GM12878 (cell line): ENCODE results near the gene TAS2R9. TPM values are rescaled to one million over a fixed set of nuclear protein-coding genes. Genes with fewer than 3 reads are reported as not detected.

Experiments
- ATAC-seq: fragments of 200-7000 bp; cut with Tn5 transposase; 3 replicates; pipeline ENCODE4 v1.9.1; 2020; ENCODE audit warnings: mild to moderate bottlenecking, moderate library complexity
- BruUV-seq: library from RNA; stranded (reverse); fragments of 400-500 nt; replicated peaks from 2 replicates; lab custom pipeline; 2021; lab: Mats Ljungman, UMichigan
- CTCF ChIA-PET: fragments of 300-600 bp; sonication (Branson Sonifier 250); formaldehyde crosslinking; extraction: SDS; loops from one replicate; lab custom pipeline; 2021; ENCODE audit warnings: inconsistent platforms; lab: Yijun Ruan, JAX
- POLR2A ChIA-PET: fragments of 350-600 bp; formaldehyde crosslinking; extraction: SDS; loops from one replicate; lab custom pipeline; 2021; ENCODE audit warnings: inconsistent platforms; lab: Charles Lee
- RAD21 ChIA-PET: fragments of 300-600 bp; sonication (Branson Sonifier 250); formaldehyde crosslinking; loops from one replicate; lab custom pipeline; 2023; ENCODE audit warnings: antibody characterized with exemption; ENCODE audit not compliant: unreplicated experiment; lab: Charles Lee
- SMC1A ChIA-PET: fragments of 300-600 bp; sonication (Branson Sonifier 250); formaldehyde crosslinking; loops from one replicate; lab custom pipeline; 2023; ENCODE audit not compliant: unreplicated experiment, uncharacterized antibody; lab: Charles Lee
- DNase-seq: peaks from one replicate; pipeline ENCODE4 v3.0.0-alpha.2; 2011; ENCODE audit warnings: low read depth, low spot score
- FAIRE-seq: peaks from 3 replicates; lab custom pipeline; 2011; peaks lifted over from hg19 to GRCh38; lab: Jason Lieb, UNC
- H2AFZ ChIP-seq: 2 replicates; pipeline ENCODE4 v1.6.0; 2011; ENCODE audit warnings: low read depth, low read length, control low read depth; ENCODE audit not compliant: control insufficient read depth
- H3K27ac ChIP-seq: 2 replicates; pipeline ENCODE4 v1.5.1; 2011; ENCODE audit warnings: control low read depth; ENCODE audit not compliant: control insufficient read depth, insufficient read depth
- H3K27me3 ChIP-seq, 2 experiments: replicated peaks in 1 of 2; 2 replicates each; pipeline versions ENCODE4 v1.6.0 to v1.6.1; 2011; ENCODE audit warnings: low read length in 1 of 2; ENCODE audit not compliant: control insufficient read depth in 2 of 2, insufficient read depth in 2 of 2
- H3K36me3 ChIP-seq, 2 experiments: 2 replicates each; pipeline ENCODE4 v1.5.1; 2011; ENCODE audit warnings: low read length in 1 of 2; ENCODE audit not compliant: control insufficient read depth in 2 of 2, insufficient read depth in 2 of 2
- H3K4me1 ChIP-seq: 2 replicates; pipeline ENCODE4 v1.6.1; 2011; ENCODE audit warnings: mild to moderate bottlenecking, low read length, moderate library complexity, mixed read lengths; ENCODE audit not compliant: control insufficient read depth, insufficient read depth
- H3K4me2 ChIP-seq: 2 replicates; pipeline ENCODE4 v1.6.0; 2011; ENCODE audit warnings: control low read depth; ENCODE audit not compliant: control insufficient read depth, insufficient read depth
- H3K4me3 ChIP-seq: fragments of 200-600 bp; sonication (generic); 2 replicates; pipeline ENCODE4 v1.5.1; 2016
- H3K79me2 ChIP-seq: 2 replicates; pipeline ENCODE4 v1.6.0; 2011; ENCODE audit warnings: low read length; ENCODE audit not compliant: control insufficient read depth, insufficient read depth
- H3K9ac ChIP-seq: 2 replicates; pipeline ENCODE4 v1.8.0; 2011; ENCODE audit warnings: low read length, control low read depth, mixed read lengths; ENCODE audit not compliant: control insufficient read depth, insufficient read depth
- H3K9me3 ChIP-seq: replicated peaks from 3 replicates; pipeline ENCODE4 v1.5.1; 2011; ENCODE audit warnings: mild to moderate bottlenecking, low read length; ENCODE audit not compliant: control insufficient read depth, insufficient read depth
- H4K20me1 ChIP-seq: 2 replicates; pipeline ENCODE4 v1.6.0; 2011; ENCODE audit not compliant: control insufficient read depth, insufficient read depth
- BACH1 ChIP-seq: fragments of 450-650 bp; IDR thresholded peaks from 2 replicates; pipeline ENCODE4 v1.6.1; 2017; ENCODE audit warnings: mild to moderate bottlenecking, borderline replicate concordance
- CREM ChIP-seq: IDR thresholded peaks from 2 replicates; pipeline ENCODE4 v1.6.1; 2014; ENCODE audit warnings: antibody characterized with exemption, low read depth
- ETV6 ChIP-seq, 2 experiments: fragments of 450-650 bp in 1 of 2; IDR thresholded peaks in 1 of 2; conservative IDR thresholded peaks in 1 of 2; 2 replicates each; pipeline ENCODE4 v1.6.1; 2014; ENCODE audit warnings: antibody characterized with exemption in 1 of 2, borderline replicate concordance in 1 of 2, low read depth in 1 of 2, mild to moderate bottlenecking in 1 of 2, moderate library complexity in 1 of 2
- FOS ChIP-seq: IDR thresholded peaks from 3 replicates; pipeline ENCODE4 v1.6.1; 2011; ENCODE audit warnings: borderline replicate concordance; ENCODE audit not compliant: insufficient read length; ENCODE audit errors: extremely low read depth
- FOXK2 ChIP-seq: fragments of 450-650 bp; IDR thresholded peaks from 2 replicates; pipeline ENCODE4 v1.6.1; 2017; ENCODE audit warnings: mild to moderate bottlenecking, moderate library complexity
- JUND ChIP-seq: IDR thresholded peaks from 2 replicates; pipeline ENCODE4 v1.6.1; 2012; ENCODE audit warnings: low read depth, mild to moderate bottlenecking, low read length, improper control_type of control experiment, moderate library complexity
- MXI1 ChIP-seq: fragments of 150-350 bp; IDR thresholded peaks from 2 replicates; pipeline ENCODE4 v1.6.1; 2011; ENCODE audit warnings: low read depth, mild to moderate bottlenecking, inconsistent platforms, low read length, improper control_type of control experiment
- RUNX3 ChIP-seq: IDR thresholded peaks from 2 replicates; pipeline ENCODE4 v1.6.1; 2012; ENCODE audit warnings: low read length, inconsistent platforms
- STAT1 ChIP-seq: fragments of 450-650 bp; conservative IDR thresholded peaks from 2 replicates; pipeline ENCODE4 v1.6.1; 2014; ENCODE audit warnings: antibody characterized with exemption, mild to moderate bottlenecking
- SUZ12 ChIP-seq: fragments of 200-600 bp; sonication (generic); IDR thresholded peaks from one replicate; pipeline ENCODE4 v1.6.1; 2018; ENCODE audit warnings: antibody characterized with exemption, mild to moderate bottlenecking; ENCODE audit not compliant: unreplicated experiment
- TARDBP ChIP-seq: IDR thresholded peaks from 2 replicates; pipeline ENCODE4 v1.6.1; 2016; ENCODE audit warnings: borderline replicate concordance
- TBL1XR1 ChIP-seq: IDR thresholded peaks from 2 replicates; pipeline ENCODE4 v1.6.1; 2012; ENCODE audit warnings: low read depth, low read length, improper control_type of control experiment
- TCF3 ChIP-seq: IDR thresholded peaks from 2 replicates; pipeline ENCODE4 v1.6.1; 2012; ENCODE audit warnings: low read depth, mild to moderate bottlenecking, low read length, borderline replicate concordance; ENCODE audit not compliant: insufficient read depth
- ZNF274 ChIP-seq: IDR thresholded peaks from one replicate; pipeline ENCODE4 v1.8.0; 2011; ENCODE audit not compliant: insufficient read length, insufficient read depth
- WGBS: methylation state at CpG from one replicate; pipeline ENCODE4 v1.1.6; 2016; ENCODE audit warnings: low lambda C conversion rate; ENCODE audit not compliant: insufficient replicate concordance, insufficient coverage; ENCODE audit errors: missing lambda C conversion rate; 5-methylcytosine and 5-hydroxymethylcytosine counted together
- in situ Hi-C: fragments of 300-500 bp; cut with MboI; formaldehyde crosslinking; loops from 9 replicates; pipeline ENCODE4 v1.14.3; 2018; ENCODE audit warnings: mixed read lengths
- intact Hi-C: fragments of 100-400 bp; cut with micrococcal nuclease; formaldehyde crosslinking; loops from one replicate; pipeline ENCODE4 v1.14.2; 2022; ENCODE audit not compliant: unreplicated experiment
- polyA plus RNA-seq, 11 experiments: library from polyadenylated mRNA; depleted of rRNA in 4 of 11; unstranded in 6 of 11; stranded (reverse) in 5 of 11; fragments of >200 nt; fragmentation: Nextera tagmentation in 4 of 11; fragmentation: Illumina TruSeq in 1 of 11; extraction: Ambion mirVana in 4 of 11; extraction: Trizol in 1 of 11; gene quantifications; 1 replicate in 1 of 11; 2 replicates in 10 of 11; pipeline versions ENCODE4 v1.2.1 to v1.2.3, GENCODE V29; 2011 to 2016; ENCODE audit warnings: inconsistent platforms in 2 of 11, missing spikeins in 2 of 11, low read depth in 1 of 11
- total RNA-seq, 4 experiments: library from RNA; depleted of rRNA in 3 of 4; stranded (reverse); fragments of >200 nt in 3 of 4; fragmentation: Illumina TruSeq in 1 of 4; extraction: Trizol in 1 of 4; gene quantifications; 2 replicates each; pipeline versions ENCODE4 v1.2.1 to v1.2.3, GENCODE V29; 2013 to 2021
- TF ChIP-seq, protein P1 (sequence below): IDR thresholded peaks from 2 replicates; pipeline ENCODE4 v1.6.1; 2011; ENCODE audit warnings: low read depth, mild to moderate bottlenecking, low read length, moderate library complexity, borderline replicate concordance; ENCODE audit errors: extremely low read depth
- TF ChIP-seq, protein P2 (sequence below): fragments of 450-650 bp; IDR thresholded peaks from 2 replicates; pipeline ENCODE4 v1.6.1; 2017; ENCODE audit warnings: low read depth, mild to moderate bottlenecking, moderate library complexity

TAS2R9 gene
- total and polyA plus RNA-seq, 10 of the 15 experiments (the other 5 are each of a cell fraction or from before 2014, with no cell fraction given), result 0.08 to 0.13 TPM; not detected in 8

DNA sequence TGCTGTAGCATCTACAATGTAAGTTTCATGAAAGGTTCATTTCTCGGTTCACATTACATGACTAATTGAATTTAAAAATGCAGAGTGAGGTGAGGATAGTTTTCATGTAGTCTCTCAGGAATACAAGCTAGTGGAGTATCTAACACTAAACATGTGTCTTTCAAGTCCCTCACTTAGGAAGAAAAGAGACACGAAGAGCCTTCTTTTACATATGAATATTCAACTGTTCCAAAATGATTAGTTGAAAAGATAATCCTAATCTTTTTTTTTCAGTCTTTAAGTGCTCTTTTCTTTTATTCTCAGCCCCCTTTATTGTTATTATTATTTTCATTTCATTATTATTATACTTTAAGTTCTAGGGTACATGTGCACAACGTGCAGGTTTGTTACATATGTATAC, 28.5 kb upstream of the TAS2R9 start:
- H3K36me3 ChIP-seq, result no peaks in the 10 kb centered on the region
- TF ChIP-seq, protein P1, sequence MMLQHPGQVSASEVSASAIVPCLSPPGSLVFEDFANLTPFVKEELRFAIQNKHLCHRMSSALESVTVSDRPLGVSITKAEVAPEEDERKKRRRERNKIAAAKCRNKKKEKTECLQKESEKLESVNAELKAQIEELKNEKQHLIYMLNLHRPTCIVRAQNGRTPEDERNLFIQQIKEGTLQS, result no peak
- no peak for TF ChIP-seq BACH1
- TF ChIP-seq, protein P2, sequence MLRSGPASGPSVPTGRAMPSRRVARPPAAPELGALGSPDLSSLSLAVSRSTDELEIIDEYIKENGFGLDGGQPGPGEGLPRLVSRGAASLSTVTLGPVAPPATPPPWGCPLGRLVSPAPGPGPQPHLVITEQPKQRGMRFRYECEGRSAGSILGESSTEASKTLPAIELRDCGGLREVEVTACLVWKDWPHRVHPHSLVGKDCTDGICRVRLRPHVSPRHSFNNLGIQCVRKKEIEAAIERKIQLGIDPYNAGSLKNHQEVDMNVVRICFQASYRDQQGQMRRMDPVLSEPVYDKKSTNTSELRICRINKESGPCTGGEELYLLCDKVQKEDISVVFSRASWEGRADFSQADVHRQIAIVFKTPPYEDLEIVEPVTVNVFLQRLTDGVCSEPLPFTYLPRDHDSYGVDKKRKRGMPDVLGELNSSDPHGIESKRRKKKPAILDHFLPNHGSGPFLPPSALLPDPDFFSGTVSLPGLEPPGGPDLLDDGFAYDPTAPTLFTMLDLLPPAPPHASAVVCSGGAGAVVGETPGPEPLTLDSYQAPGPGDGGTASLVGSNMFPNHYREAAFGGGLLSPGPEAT, result no peak
- TF ChIP-seq TCF3, result no peak
- TF ChIP-seq FOXK2, result no peak
- no peak for TF ChIP-seq JUND
- no peak for TF ChIP-seq FOS
- no peak for TF ChIP-seq TBL1XR1
- TF ChIP-seq ETV6 (conservative IDR thresholded peaks at IDR 0.05 in 1 of 2, IDR thresholded peaks at IDR 0.05 in 1 of 2; ENCODE audit: borderline replicate concordance in 1 of 2, low read depth in 1 of 2), result no peak
- TF ChIP-seq TARDBP, result no peak
- no peak for TF ChIP-seq ZNF274
- no peak for TF ChIP-seq SUZ12
- no peak for TF ChIP-seq STAT1
- no peak for TF ChIP-seq RUNX3
- TF ChIP-seq MXI1, result no peak
- TF ChIP-seq CREM, result no peak
- no peaks in the 10 kb centered on the region for H3K9me3 ChIP-seq
- SMC1A ChIA-PET, result no interaction called here
- no peak overlapping the region for H3K9ac ChIP-seq
- H2AFZ ChIP-seq, result no peak overlapping the region
- H3K4me3 ChIP-seq, result no peak overlapping the region
- RAD21 ChIA-PET, result no interaction called here
- ATAC-seq (no peak), DNase-seq (no peak), FAIRE-seq (no peak)
- H4K20me1 ChIP-seq, result no peaks in the 10 kb centered on the region
- 96% methylated on average over 3 of the region's 3 CpGs for WGBS
- H3K79me2 ChIP-seq, result no peaks in the 10 kb centered on the region
- CTCF ChIA-PET, result no interaction called here
- H3K4me1 ChIP-seq, result no peaks in the 10 kb centered on the region
- POLR2A ChIA-PET, result no interaction called here
- H3K27ac ChIP-seq, result no peak overlapping the region
- BruUV-seq, result no TSS peak
- no peaks in the 10 kb centered on the region for H3K27me3 ChIP-seq
- H3K4me2 ChIP-seq, result no peak overlapping the region
- in situ Hi-C loops (no loop called here), intact Hi-C loops (no loop called here)
